Measurements from ENCODE around the gene PCNX3. TPM values are rescaled to one million over a fixed set of nuclear protein-coding genes. Genes with fewer than 3 reads are reported as not detected.

PCNX3 gene
- total RNA-seq, 1 experiment from 2014 or later, result 74.5 TPM

DNA sequence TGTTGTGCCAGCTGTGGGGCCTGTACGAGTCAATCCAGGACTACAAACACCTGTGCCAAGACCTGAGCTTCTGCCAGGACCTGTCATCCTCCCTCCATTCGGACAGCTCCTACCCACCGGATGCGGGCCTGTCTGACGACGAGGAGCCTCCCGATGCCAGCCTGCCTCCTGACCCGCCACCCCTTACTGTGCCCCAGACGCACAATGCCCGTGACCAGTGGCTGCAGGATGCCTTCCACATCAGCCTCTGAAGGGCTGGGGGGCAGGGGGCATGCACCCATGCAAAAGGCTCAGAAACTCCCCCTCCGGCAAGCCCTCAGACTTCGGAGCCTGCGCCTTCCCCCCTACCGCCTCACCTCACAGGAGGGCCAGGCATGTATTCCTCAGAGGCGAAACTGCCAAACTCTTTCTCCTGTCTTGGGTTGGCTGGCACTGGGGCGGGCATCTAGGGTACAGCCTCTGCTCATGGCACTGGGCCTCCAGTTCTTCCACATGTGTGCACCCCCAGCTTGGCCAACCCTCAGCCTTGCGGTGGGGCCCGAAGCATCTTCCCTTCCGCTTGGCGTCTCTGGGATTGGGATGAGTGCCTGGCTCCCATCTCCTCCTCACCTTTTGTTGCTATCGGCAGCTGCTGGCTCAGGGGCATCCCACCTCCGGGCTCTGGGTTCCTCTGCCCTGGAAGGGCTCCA lies 42.0 kb upstream of the PCNX3 start:
- POLR2A ChIA-PET, result interaction anchor here (1.5 kb wide), 1 partner anchor 75 kb away, joined by 6 read pairs; the partner anchor contains the start of gene MALAT1
- intact Hi-C loops (cut with micrococcal nuclease; ENCODE audit: unreplicated experiment), result no loop called here
- in situ Hi-C loops (cut with HindIII; ENCODE audit: low pct_unique_long_range_greater_than_20kb, low sequenced_read_pairs), result no loop called here
- Histone ChIP-seq H3K4me1 (ENCODE audit: control insufficient read depth, insufficient read depth, low read length) (peaks cover 49% of the 10 kb centered on the region), H3K27me3 (ENCODE audit: control insufficient read depth, insufficient read depth, low read length) (no peaks in the 10 kb centered on the region), H3K9me3 (ENCODE audit: control insufficient read depth, insufficient read depth, low read depth, low read length) (no peaks in the 10 kb centered on the region), H3K36me3 (ENCODE audit: control insufficient read depth, insufficient read depth, low read length) (no peaks in the 10 kb centered on the region; the same call in 1 of the 2 replicates), H3K4me3 (ENCODE audit: low read depth in 2 of 2, low read length in 2 of 2) (peak overlapping the region; percentile 82 to 93), H3K27ac (ENCODE audit: low read length) (peak overlapping the region; percentile 83)
- no TSS peak for BruUV-seq (replicated peaks)
- CTCF ChIA-PET, result interaction anchor here (1.5 to 2.6 kb wide), 2 partner anchors 21 to 157 kb away, joined by 3 to 9 read pairs; partner anchors contain the start of gene KCNK7
- no peak for DNase-seq (ENCODE audit: low read depth, low spot score)
- TF ChIP-seq REST (IDR thresholded peaks at IDR 0.05; ENCODE audit: insufficient read depth in 1 of 2, low read depth in 2 of 2, low read length in 1 of 2) (peak in 1 of 2 experiments; percentile 32; a peak in 1 of 4 replicates), SIN3A (IDR thresholded peaks at IDR 0.05; ENCODE audit: borderline replicate concordance, insufficient read depth, low read depth, low read length) (no peak)
- ATAC-seq, result no peak

DNA sequence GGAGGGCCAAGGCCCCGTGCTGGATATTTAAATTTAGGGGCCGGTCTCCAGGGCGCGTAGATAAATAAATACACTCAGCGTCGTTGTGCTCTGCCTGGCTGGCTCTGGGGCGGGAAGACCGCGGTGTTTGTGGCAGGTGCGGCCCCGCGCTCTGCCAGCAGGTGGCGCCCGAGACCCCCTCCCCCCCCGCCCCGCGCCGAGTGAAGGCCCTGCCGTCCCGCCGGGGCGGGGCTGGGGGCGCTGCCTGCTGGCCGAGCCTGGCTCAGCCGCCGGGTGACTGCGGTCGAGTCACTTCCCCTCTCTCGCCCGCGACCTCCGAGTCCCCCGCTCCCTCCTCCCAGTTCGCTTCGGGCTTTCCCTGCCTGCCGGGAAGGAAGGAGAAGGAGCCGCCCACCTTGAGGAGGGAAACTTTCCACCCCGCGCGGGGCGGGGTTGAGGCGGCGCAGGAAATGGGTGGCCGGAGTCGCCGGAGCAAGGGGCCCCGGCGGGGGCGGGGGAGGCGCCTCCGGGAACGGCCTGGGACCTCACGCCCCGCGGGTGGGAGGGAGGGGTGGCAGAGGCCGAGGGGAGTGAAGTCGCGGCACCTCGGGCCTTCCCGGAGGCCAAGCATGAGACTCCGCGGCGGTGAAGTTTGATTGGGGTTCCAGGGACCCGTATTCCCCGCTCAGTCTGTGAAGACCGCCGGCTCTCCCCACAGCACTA lies 41.3 kb upstream of the PCNX3 start:
- Histone ChIP-seq H3K27me3 (ENCODE audit: control insufficient read depth, insufficient read depth, low read length) (no peaks in the 10 kb centered on the region), H3K9me3 (ENCODE audit: control insufficient read depth, insufficient read depth, low read depth, low read length) (no peaks in the 10 kb centered on the region), H3K36me3 (ENCODE audit: control insufficient read depth, insufficient read depth, low read length) (no peaks in the 10 kb centered on the region; the same call in 1 of the 2 replicates), H3K27ac (ENCODE audit: low read length) (peak overlapping the region; percentile 99), H3K4me1 (ENCODE audit: control insufficient read depth, insufficient read depth, low read length) (peaks cover 50% of the 10 kb centered on the region), H3K4me3 (ENCODE audit: low read depth in 2 of 2, low read length in 2 of 2) (peak overlapping the region; percentile 82 to 93)
- ChIA-PET POLR2A (no interaction called here), CTCF (interaction anchor here (2.2 kb wide), 1 partner anchor 20 kb away, joined by 7 read pairs; no protein-coding TSS in a partner anchor)
- no peak for TF ChIP-seq TCF7L2 (IDR thresholded peaks at IDR 0.05; ENCODE audit: low read depth, low read length)
- no peak for TF ChIP-seq REST (IDR thresholded peaks at IDR 0.05; ENCODE audit: insufficient read depth in 1 of 2, low read depth in 2 of 2, low read length in 1 of 2)
- TF ChIP-seq CTCF (IDR thresholded peaks at IDR 0.05), result peak; percentile 100
- TF ChIP-seq SIN3A (IDR thresholded peaks at IDR 0.05; ENCODE audit: borderline replicate concordance, insufficient read depth, low read depth, low read length), result peak; percentile 65; the same call in 1 of the 2 replicates
- 0 out of 2 replicates have a peak, but pooled peaks have one; percentile 19 for TF ChIP-seq POLR2AphosphoS5 (IDR thresholded peaks at IDR 0.05; ENCODE audit: low read depth, low read length)
- BruUV-seq (replicated peaks), result no TSS peak
- no peak for DNase-seq (ENCODE audit: low read depth, low spot score)
- in situ Hi-C loops (cut with HindIII; ENCODE audit: low pct_unique_long_range_greater_than_20kb, low sequenced_read_pairs), result no loop called here
- peak; percentile 53 for ATAC-seq
- intact Hi-C loops (cut with micrococcal nuclease; ENCODE audit: unreplicated experiment), result no loop called here

Data from Panc1 (cell line).